ENCODE measurements around the gene PATE3. TPM values are rescaled to one million over a fixed set of nuclear protein-coding genes. Genes with fewer than 3 reads are reported as not detected.

The PATE3 gene
- total and polyA plus RNA-seq, 2 of the 4 experiments (the other 2 are of a cell fraction), result not detected

DNA sequence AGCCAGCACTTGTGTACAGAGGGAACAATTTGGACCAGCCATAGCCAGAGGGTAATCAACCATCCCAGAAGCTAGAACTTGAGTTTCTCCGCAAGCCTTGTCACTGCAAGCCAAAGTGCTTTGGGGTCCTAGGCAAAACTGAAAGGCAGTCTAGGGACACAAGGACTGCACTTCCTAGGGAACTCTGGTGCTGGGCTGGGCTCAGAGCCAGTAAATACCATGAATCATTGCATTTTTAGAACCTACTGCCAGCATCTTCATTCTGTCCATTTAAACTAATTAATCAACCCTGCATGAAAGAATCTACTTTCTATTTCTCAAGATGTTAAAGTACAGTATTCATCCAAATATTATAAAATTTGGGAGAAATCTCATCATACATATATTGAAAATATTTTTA is 20.0 kb downstream of the PATE3 start:
- in situ Hi-C loops (cut with MboI; ENCODE audit: low sequenced_read_pairs) (no loop called here), dilution Hi-C loops (cut with HindIII; ENCODE audit: low sequenced_read_pairs, unreplicated experiment) (no loop called here), intact Hi-C loops (cut with micrococcal nuclease) (no loop called here)
- H4K8ac ChIP-seq (ENCODE audit: low read depth in 2 of 2, low read length in 2 of 2), result no peak overlapping the region
- TF ChIP-seq, protein P1, sequence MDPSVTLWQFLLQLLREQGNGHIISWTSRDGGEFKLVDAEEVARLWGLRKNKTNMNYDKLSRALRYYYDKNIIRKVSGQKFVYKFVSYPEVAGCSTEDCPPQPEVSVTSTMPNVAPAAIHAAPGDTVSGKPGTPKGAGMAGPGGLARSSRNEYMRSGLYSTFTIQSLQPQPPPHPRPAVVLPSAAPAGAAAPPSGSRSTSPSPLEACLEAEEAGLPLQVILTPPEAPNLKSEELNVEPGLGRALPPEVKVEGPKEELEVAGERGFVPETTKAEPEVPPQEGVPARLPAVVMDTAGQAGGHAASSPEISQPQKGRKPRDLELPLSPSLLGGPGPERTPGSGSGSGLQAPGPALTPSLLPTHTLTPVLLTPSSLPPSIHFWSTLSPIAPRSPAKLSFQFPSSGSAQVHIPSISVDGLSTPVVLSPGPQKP (IDR thresholded peaks at IDR 0.05; ENCODE audit: borderline replicate concordance, low read depth, low read length), result no peak
- TF ChIP-seq MXI1 (IDR thresholded peaks at IDR 0.05; ENCODE audit: borderline replicate concordance, low read depth, low read length) (no peak), NFE2L2 (IDR thresholded peaks at IDR 0.05; ENCODE audit: low read depth, low read length) (no peak), MAZ (IDR thresholded peaks at IDR 0.05; ENCODE audit: borderline replicate concordance, low read depth, low read length) (no peak), CHD1 (IDR thresholded peaks at IDR 0.05; ENCODE audit: low read depth, low read length) (no peak), POLR2A (IDR thresholded peaks at IDR 0.05; ENCODE audit: low read depth, low read length) (no peak), MAFK (IDR thresholded peaks at IDR 0.05; ENCODE audit: low read depth, low read length) (no peak), CEBPB (IDR thresholded peaks at IDR 0.05; ENCODE audit: low read depth, low read length) (no peak), SMC3 (IDR thresholded peaks at IDR 0.05; ENCODE audit: low read depth, low read length) (no peak), RFX5 (IDR thresholded peaks at IDR 0.05; ENCODE audit: low read depth, low read length) (no peak), BHLHE40 (IDR thresholded peaks at IDR 0.05; ENCODE audit: low read depth, low read length) (no peak), RAD21 (IDR thresholded peaks at IDR 0.05; ENCODE audit: low read length) (no peak), FOS (IDR thresholded peaks at IDR 0.05; ENCODE audit: low read depth, low read length) (no peak), RCOR1 (IDR thresholded peaks at IDR 0.05; ENCODE audit: insufficient replicate concordance, low read length) (no peak)
- TF ChIP-seq, protein P2, sequence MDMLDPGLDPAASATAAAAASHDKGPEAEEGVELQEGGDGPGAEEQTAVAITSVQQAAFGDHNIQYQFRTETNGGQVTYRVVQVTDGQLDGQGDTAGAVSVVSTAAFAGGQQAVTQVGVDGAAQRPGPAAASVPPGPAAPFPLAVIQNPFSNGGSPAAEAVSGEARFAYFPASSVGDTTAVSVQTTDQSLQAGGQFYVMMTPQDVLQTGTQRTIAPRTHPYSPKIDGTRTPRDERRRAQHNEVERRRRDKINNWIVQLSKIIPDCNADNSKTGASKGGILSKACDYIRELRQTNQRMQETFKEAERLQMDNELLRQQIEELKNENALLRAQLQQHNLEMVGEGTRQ (IDR thresholded peaks at IDR 0.05; ENCODE audit: low read depth, low read length), result no peak
- TF ChIP-seq, protein P3, sequence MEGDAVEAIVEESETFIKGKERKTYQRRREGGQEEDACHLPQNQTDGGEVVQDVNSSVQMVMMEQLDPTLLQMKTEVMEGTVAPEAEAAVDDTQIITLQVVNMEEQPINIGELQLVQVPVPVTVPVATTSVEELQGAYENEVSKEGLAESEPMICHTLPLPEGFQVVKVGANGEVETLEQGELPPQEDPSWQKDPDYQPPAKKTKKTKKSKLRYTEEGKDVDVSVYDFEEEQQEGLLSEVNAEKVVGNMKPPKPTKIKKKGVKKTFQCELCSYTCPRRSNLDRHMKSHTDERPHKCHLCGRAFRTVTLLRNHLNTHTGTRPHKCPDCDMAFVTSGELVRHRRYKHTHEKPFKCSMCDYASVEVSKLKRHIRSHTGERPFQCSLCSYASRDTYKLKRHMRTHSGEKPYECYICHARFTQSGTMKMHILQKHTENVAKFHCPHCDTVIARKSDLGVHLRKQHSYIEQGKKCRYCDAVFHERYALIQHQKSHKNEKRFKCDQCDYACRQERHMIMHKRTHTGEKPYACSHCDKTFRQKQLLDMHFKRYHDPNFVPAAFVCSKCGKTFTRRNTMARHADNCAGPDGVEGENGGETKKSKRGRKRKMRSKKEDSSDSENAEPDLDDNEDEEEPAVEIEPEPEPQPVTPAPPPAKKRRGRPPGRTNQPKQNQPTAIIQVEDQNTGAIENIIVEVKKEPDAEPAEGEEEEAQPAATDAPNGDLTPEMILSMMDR (conservative IDR thresholded peaks at IDR 0.05; ENCODE audit: low read depth, low read length), result no peak
- no peak overlapping the region for H3K4me3 ChIP-seq (ENCODE audit: insufficient read depth, low read depth, low read length)
- no peaks in the 10 kb centered on the region for H3K79me1 ChIP-seq (ENCODE audit: low read depth in 1 of 2, low read length in 2 of 2)
- no peak overlapping the region for H4K5ac ChIP-seq (ENCODE audit: low read depth, low read length)
- no peak for ATAC-seq (ENCODE audit: low read depth)
- H3K4me2 ChIP-seq (ENCODE audit: low read depth, low read length), result no peak overlapping the region
- no peak overlapping the region for H2BK5ac ChIP-seq (ENCODE audit: low read depth, low read length, poor library complexity, severe bottlenecking)
- H4K91ac ChIP-seq (ENCODE audit: insufficient read depth, low read depth, low read length), result no peak overlapping the region
- DNase-seq, result peak; percentile 1
- H2AK9ac ChIP-seq (replicated peaks; ENCODE audit: low read depth, low read length, poor library complexity), result no peak overlapping the region
- H3K36me3 ChIP-seq (ENCODE audit: control insufficient read depth, insufficient read depth, low read length), result no peaks in the 10 kb centered on the region
- H2AFZ ChIP-seq (replicated peaks; ENCODE audit: low read length, poor library complexity), result no peak overlapping the region
- no peaks in the 10 kb centered on the region for H4K20me1 ChIP-seq (ENCODE audit: insufficient read depth, low read length)
- CTCF ChIA-PET, result no interaction called here
- no peak overlapping the region for H3K27ac ChIP-seq (ENCODE audit: insufficient read depth, low read length)
- WGBS, 2 experiments (ENCODE audit: extremely low coverage in 2 of 2, insufficient read length in 1 of 2), result no CpG with 5 or more reads among the region's 1 CpG
- no peaks in the 10 kb centered on the region for H3K9me1 ChIP-seq (ENCODE audit: insufficient read depth, low read length)
- H3K18ac ChIP-seq (ENCODE audit: low read depth, low read length), result no peak overlapping the region
- H3K14ac ChIP-seq (replicated peaks; ENCODE audit: low read depth, low read length), result no peak overlapping the region
- H2AK5ac ChIP-seq (ENCODE audit: low read depth, low read length), result no peak overlapping the region
- H3K4me1 ChIP-seq (ENCODE audit: control insufficient read depth, insufficient read depth, low read length), result no peaks in the 10 kb centered on the region
- no peak overlapping the region for H3K23ac ChIP-seq (ENCODE audit: low read depth, low read length)
- no peak overlapping the region for H3K4ac ChIP-seq (ENCODE audit: low read depth, low read length)
- H3K9ac ChIP-seq (ENCODE audit: low read depth, low read length), result no peak overlapping the region
- no peaks in the 10 kb centered on the region; the same call in 1 of the 2 replicates for H3K9me3 ChIP-seq (ENCODE audit: control insufficient read depth, insufficient read depth, low read length)
- H3K27me3 ChIP-seq (ENCODE audit: control insufficient read depth, insufficient read depth, low read length), result no peaks in the 10 kb centered on the region
- no TSS peak for BruUV-seq (replicated peaks)
- POLR2A ChIA-PET (ENCODE audit: unreplicated experiment), result no interaction called here
- no peak overlapping the region for H2BK15ac ChIP-seq (ENCODE audit: low read depth, low read length)
- no peak overlapping the region for H2BK20ac ChIP-seq (ENCODE audit: low read depth, low read length)
- H2BK120ac ChIP-seq (ENCODE audit: low read depth, low read length), result no peak overlapping the region
- no peak overlapping the region for H3K56ac ChIP-seq (ENCODE audit: extremely low read depth, insufficient read depth, low read length)
